Breast epithelium (tissue), 3 donors: ENCODE data around the gene SKP1.
"Not testable (repeated sequence)": the region's sequence is repeated elsewhere in the genome, so short reads cannot be mapped to it uniquely, and the experiment has no call there.

Source experiments
- CTCF ChIP-seq, 3 donors: fragments of 450-650 bp; IDR thresholded peaks; one replicate each; pipeline ENCODE4 v1.5.1; 2016 to 2017; ENCODE audit warnings: antibody characterized with exemption in 3 of 3, mild to moderate bottlenecking in 3 of 3, moderate library complexity in 3 of 3
- POLR2A ChIP-seq: fragments of 450-650 bp; IDR thresholded peaks from one replicate; pipeline ENCODE4 v1.6.1; 2016; ENCODE audit warnings: antibody characterized with exemption, mild to moderate bottlenecking, moderate library complexity

GRCh38 chr5:134221690-134222089 lies 44.9 kb upstream of the SKP1 start:
- not testable (repeated sequence) for TF ChIP-seq CTCF (IDR thresholded peaks at IDR 0.05); POLR2A
